Left kidney (tissue), 1 donor: ENCODE results near the gene OR1S1. TPM values are rescaled to one million over a fixed set of nuclear protein-coding genes. Genes with fewer than 3 reads are reported as not detected.

Experiments
- polyA plus RNA-seq: library from polyadenylated mRNA; unstranded; fragments of 120-200 nt; gene quantifications from one replicate; pipeline ENCODE4 v1.2.1, GENCODE V29; 2013; ENCODE audit not compliant: insufficient read length

The OR1S1 gene
- polyA plus RNA-seq, 1 donor, result not detected

Other genes starting within 250 kb of the OR1S1 start
- not detected for gene OR9Q1, start 188.8 kb upstream of the OR1S1 start, polyA plus RNA-seq
- not detected for gene OR6Q1, start 181.8 kb upstream of the OR1S1 start, polyA plus RNA-seq
- not detected for gene OR9I1, start 87.2 kb upstream of the OR1S1 start, polyA plus RNA-seq
- gene OR9Q2, start 23.6 kb upstream of the OR1S1 start, polyA plus RNA-seq, result not detected
- gene OR1S2, start 8.6 kb upstream of the OR1S1 start, polyA plus RNA-seq, result not detected
- not detected for gene OR10Q1, start 16.2 kb downstream of the OR1S1 start, polyA plus RNA-seq
- gene OR10W1, start 55.5 kb downstream of the OR1S1 start, polyA plus RNA-seq, result not detected
- gene OR5B17, start 146.3 kb downstream of the OR1S1 start, polyA plus RNA-seq, result not detected
- not detected for gene OR5B3, start 194.2 kb downstream of the OR1S1 start, polyA plus RNA-seq
- gene OR5B2, start 215.4 kb downstream of the OR1S1 start, polyA plus RNA-seq, result not detected
- not detected for gene OR5B12, start 229.5 kb downstream of the OR1S1 start, polyA plus RNA-seq